Stimulated activated CD8-positive, alpha-beta memory T cell treated with anti-CD3 and anti-CD28 coated beads, Interleukin-15, amount 100 ng/mL, for 24 hours (primary cell): ENCODE results near the gene CAMTA1.
"Not testable (repeated sequence)": the region's sequence is repeated elsewhere in the genome, so short reads cannot be mapped to it uniquely, and the experiment has no call there.

Experiments
- DNase-seq: peaks from one replicate; pipeline ENCODE4 v3.0.0-alpha.2; 2020; ENCODE audit warnings: low read depth

CAMTA1 gene

GRCh38 chr1:7149080-7149838, 364.0 kb downstream of the CAMTA1 start:
- no peak for DNase-seq

DNA sequence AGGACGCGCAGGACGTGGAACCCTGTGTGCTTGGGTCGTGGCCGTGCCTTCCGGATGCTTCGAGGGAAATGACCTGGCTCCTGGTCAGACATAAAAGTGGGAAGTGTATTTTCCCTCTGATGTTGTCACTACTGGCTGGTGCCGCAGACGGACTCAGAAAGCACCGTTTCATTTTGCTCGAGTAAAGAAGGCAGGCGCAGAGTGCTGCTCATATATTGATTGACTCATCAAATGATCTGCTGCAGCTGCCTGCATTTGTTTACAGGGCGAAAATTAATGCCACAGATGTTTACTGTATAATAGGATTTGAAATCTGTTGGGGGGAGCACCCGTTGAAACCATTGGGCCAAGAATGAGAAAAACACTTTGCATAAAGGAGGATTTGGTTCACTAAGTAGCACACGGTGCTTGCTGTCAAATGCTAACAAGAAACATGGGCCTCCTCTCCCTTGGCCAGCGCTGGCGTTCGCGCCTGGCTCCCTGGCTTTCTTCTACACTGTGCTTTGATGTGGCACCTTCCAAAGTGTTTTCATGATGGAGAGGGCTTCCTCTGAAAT, 365.5 kb downstream of the CAMTA1 start:
- no peak for DNase-seq

GRCh38 chr1:7151978-7152377, 366.7 kb downstream of the CAMTA1 start:
- DNase-seq, result no peak

GRCh38 chr1:7152655-7153054, 367.4 kb downstream of the CAMTA1 start:
- no peak for DNase-seq

GRCh38 chr1:7153464-7153863, 368.2 kb downstream of the CAMTA1 start:
- DNase-seq, result no peak

GRCh38 chr1:7159116-7159781, 374.0 kb downstream of the CAMTA1 start:
- DNase-seq, result no peak

GRCh38 chr1:7168554-7168953, 383.3 kb downstream of the CAMTA1 start:
- not testable (repeated sequence) for DNase-seq

GRCh38 chr1:7171168-7171567, 385.9 kb downstream of the CAMTA1 start:
- DNase-seq, result no peak

- DNase-seq, result no peak
Observed at GRCh38 chr1:7171574-7171973, 386.3 kb downstream of the CAMTA1 start.

- DNase-seq, result no peak
Observed at GRCh38 chr1:7172804-7173203, 387.6 kb downstream of the CAMTA1 start.

DNA sequence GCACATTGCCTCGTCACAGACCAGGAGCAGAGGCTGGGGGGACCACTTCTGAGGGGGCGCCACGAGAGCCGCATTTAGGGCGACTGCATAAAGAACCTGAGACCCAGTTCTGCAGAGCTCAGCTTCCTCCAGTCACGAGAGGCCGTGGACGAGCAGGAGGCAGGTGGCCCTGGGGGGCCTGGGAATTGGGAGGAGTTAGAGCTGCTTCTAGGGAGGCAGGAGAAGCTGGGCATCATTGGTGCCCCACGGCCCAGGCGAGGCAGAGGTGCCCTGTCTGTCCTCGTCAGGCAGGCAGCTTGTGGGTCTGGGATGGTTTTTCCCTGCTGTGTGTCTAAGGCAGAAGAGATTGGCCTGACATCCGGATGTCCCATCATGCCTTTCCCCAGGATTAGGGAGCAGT, 389.3 kb downstream of the CAMTA1 start:
- no peak for DNase-seq

GRCh38 chr1:7174980-7175906, 390.0 kb downstream of the CAMTA1 start:
- no peak for DNase-seq

DNA sequence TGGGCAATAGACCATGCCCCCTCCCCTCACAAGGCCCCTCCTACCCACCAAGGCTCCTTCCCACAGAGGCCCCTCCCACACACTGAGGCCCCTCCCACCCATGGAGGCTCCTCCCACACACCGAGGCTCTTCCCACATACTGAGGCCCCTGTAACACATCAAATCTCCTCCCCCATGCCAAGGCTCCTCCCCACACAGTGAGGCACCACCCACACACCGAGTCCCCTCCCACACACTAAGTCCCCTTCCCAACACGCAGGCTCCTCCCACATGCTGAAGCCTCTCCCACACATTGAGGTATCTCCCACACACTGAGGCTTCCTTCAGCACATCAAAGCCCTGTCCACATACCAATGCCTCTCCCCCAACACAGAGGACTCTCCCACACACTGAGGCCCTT, 391.8 kb downstream of the CAMTA1 start:
- DNase-seq, result no peak

- no peak for DNase-seq
Observed at GRCh38 chr1:7177438-7178146, 392.3 kb downstream of the CAMTA1 start.

GRCh38 chr1:7178336-7178735, 393.1 kb downstream of the CAMTA1 start:
- no peak for DNase-seq

- no peak for DNase-seq
Observed at GRCh38 chr1:7178741-7179140, 393.5 kb downstream of the CAMTA1 start.

DNA sequence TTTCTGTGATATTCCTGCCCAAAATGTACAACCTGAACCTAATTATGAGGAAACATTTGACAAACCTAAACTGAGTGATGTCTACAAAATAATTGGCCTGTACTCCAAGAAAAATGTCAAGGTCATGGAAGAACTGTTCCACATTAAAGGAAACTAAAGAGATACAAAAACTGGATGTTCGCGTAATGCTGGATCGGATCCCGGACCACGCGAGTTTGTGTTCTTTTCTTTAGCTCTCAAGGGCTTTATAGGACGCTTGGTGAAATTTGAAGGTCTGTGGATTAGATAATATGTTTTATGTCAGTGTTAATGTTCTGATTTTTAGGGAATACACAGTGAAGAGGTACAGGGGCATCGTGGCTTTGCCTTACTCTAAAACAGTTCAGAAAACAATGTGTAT, 400.5 kb downstream of the CAMTA1 start:
- no peak for DNase-seq

- no peak for DNase-seq
Observed at GRCh38 chr1:7186382-7187111, 401.3 kb downstream of the CAMTA1 start.

DNA sequence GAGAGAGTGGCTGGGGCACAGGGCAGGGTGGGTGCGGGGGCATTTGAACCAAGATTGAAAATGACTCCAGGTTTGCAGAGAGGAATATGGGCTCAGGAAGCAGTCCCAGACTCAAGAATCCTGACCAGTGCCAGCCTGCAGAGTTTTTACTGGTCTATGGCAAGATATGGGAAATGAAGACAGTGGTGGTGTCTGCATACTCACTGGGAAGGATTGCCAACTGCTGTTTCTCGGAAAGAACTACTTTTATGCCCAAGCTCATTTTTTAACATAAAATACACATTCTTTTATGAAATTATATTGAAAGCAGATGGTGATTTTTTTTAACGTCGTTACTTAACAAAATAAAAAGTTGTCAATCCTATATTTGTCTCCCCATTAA, 401.8 kb downstream of the CAMTA1 start:
- DNase-seq, result no peak

DNA sequence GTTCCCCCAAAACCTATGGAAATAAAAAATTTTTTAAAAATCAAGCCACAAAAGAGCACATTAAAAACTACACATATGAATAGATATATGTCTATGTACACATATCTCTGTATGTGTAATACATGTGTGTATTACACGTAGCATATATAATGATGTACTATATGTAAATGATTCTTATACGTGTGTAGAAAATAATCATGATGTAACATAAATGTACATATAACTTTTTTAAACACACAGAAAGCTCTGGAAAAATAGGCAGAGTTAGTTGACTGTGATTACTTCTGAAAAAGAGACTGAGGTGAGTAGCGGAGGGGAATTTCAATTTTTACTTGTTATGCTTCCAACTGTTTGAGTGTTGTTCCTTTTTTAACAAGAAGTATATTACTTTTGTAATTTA, 405.0 kb downstream of the CAMTA1 start:
- no peak for DNase-seq

DNA sequence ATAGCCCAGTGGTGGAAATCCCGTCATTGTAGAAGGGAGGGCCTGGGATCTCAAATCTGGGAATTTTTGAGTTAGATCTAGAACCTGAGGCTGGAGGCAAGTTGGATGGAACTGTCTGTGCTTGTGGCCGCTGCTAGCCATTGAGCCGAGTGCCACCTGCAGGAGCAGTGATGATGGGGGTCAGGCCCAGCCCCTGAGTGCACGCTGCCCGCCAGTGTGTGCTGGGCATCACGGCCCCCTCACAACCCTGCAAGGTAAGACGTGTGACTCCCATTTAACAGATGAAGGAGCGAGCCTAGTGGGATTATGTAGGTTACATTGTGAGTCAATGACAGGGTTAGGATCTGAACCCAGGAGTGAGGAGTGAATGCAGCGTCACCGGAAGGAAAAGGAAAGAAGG, 407.2 kb downstream of the CAMTA1 start:
- no peak for DNase-seq
